Prostate gland (tissue), 2 donors: Measurements from ENCODE around the gene ISG15.

Experiments
- POLR2AphosphoS5 ChIP-seq: sonication (generic); formaldehyde crosslinking; IDR thresholded peaks from one replicate; pipeline ENCODE4 v1.6.1; 2017; ENCODE audit warnings: antibody characterized with exemption
- TF ChIP-seq, protein P1 (sequence below), 4 experiments: fragments of 200-600 bp in 2 of 4; fragments of 450-650 bp in 2 of 4; sonication (generic) in 2 of 4; IDR thresholded peaks; 1 replicate in 3 of 4; 2 replicates in 1 of 4; pipeline ENCODE4 v1.5.1; 2016 to 2019; ENCODE audit warnings: antibody characterized with exemption in 4 of 4, mild to moderate bottlenecking in 2 of 4, moderate library complexity in 2 of 4

DNA sequence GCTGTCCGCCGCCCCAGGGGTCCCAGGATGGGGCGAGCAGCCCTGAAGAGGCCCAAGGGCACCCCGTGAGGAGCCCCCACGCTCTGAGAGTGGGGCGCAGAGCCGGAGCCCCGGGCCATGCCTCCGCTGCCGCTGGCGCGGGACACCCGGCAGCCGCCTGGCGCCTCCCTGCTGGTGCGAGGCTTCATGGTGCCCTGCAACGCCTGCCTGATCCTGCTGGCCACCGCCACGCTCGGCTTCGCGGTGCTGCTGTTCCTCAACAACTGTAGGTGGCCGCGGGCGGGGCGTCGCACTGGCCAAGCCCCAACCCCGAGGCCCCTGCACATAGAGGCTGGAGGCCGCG is 21.1 kb downstream of the ISG15 start:
- TF ChIP-seq, protein P1, sequence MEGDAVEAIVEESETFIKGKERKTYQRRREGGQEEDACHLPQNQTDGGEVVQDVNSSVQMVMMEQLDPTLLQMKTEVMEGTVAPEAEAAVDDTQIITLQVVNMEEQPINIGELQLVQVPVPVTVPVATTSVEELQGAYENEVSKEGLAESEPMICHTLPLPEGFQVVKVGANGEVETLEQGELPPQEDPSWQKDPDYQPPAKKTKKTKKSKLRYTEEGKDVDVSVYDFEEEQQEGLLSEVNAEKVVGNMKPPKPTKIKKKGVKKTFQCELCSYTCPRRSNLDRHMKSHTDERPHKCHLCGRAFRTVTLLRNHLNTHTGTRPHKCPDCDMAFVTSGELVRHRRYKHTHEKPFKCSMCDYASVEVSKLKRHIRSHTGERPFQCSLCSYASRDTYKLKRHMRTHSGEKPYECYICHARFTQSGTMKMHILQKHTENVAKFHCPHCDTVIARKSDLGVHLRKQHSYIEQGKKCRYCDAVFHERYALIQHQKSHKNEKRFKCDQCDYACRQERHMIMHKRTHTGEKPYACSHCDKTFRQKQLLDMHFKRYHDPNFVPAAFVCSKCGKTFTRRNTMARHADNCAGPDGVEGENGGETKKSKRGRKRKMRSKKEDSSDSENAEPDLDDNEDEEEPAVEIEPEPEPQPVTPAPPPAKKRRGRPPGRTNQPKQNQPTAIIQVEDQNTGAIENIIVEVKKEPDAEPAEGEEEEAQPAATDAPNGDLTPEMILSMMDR (IDR thresholded peaks at IDR 0.05) = no peak
- TF ChIP-seq POLR2AphosphoS5 = no peak
